ENCODE data around the gene RAVER2. TPM values are rescaled to one million over a fixed set of nuclear protein-coding genes. Genes with fewer than 3 reads are reported as not detected.
"Not testable (repeated sequence)": the region's sequence is repeated elsewhere in the genome, so short reads cannot be mapped to it uniquely, and the experiment has no call there.

The RAVER2 gene
- total and polyA plus RNA-seq, 2 experiments from 2014 or later: 7.8 to 24.6 TPM

- TF ChIP-seq ZNF462 (CRISPR knock-in tag; IDR thresholded peaks at IDR 0.05): no peak
Measured at GRCh38 chr1:64775113-64775512, 30.2 kb downstream of the RAVER2 start (continued).

- H3F3A ChIP-seq (replicated peaks; ENCODE audit: low read depth); H2AFZ ChIP-seq; H3K27ac ChIP-seq (ENCODE audit: low read depth); H3K79me2 ChIP-seq (replicated peaks; ENCODE audit: insufficient read depth); H3K27me3 ChIP-seq (ENCODE audit: insufficient read depth); ATAC-seq; H3K4me3 ChIP-seq; H3K4me1 Mint-ChIP-seq; H3K9me2 ChIP-seq (ENCODE audit: insufficient read depth); DNase-seq (ENCODE audit: low spot score); H4K20me1 ChIP-seq (replicated peaks; ENCODE audit: insufficient read depth); H3K27ac Mint-ChIP-seq; H3K27me3 Mint-ChIP-seq (ENCODE audit: insufficient read depth, low read depth, poor library complexity); H3K4me2 ChIP-seq; H3K4me1 ChIP-seq (ENCODE audit: insufficient read depth); H3K9me3 Mint-ChIP-seq; H3K36me3 ChIP-seq (ENCODE audit: insufficient read depth); H3K4me3 Mint-ChIP-seq: not testable (repeated sequence)
- peaks cover 27% of the 10 kb centered on the region for H3K36me3 Mint-ChIP-seq (ENCODE audit: low read depth)
Measured at GRCh38 chr1:64782044-64782443, 37.2 kb downstream of the RAVER2 start.

- H3K79me2 ChIP-seq (replicated peaks; ENCODE audit: insufficient read depth); H2AFZ ChIP-seq; H3K9me2 ChIP-seq (ENCODE audit: insufficient read depth); H3K4me2 ChIP-seq; ATAC-seq; H4K20me1 ChIP-seq (replicated peaks; ENCODE audit: insufficient read depth); H3K27ac ChIP-seq (ENCODE audit: low read depth); H3F3A ChIP-seq (replicated peaks; ENCODE audit: low read depth); H3K4me1 Mint-ChIP-seq; H3K27me3 ChIP-seq (ENCODE audit: insufficient read depth); H3K4me3 Mint-ChIP-seq; H3K4me3 ChIP-seq; H3K36me3 ChIP-seq (ENCODE audit: insufficient read depth); H3K4me1 ChIP-seq (ENCODE audit: insufficient read depth); H3K27me3 Mint-ChIP-seq (ENCODE audit: insufficient read depth, low read depth, poor library complexity); H3K27ac Mint-ChIP-seq; DNase-seq (ENCODE audit: low spot score); H3K9me3 Mint-ChIP-seq: not testable (repeated sequence)
- peaks cover 33% of the 10 kb centered on the region for H3K36me3 Mint-ChIP-seq (ENCODE audit: low read depth)
Measured at GRCh38 chr1:64782848-64783247, 38.0 kb downstream of the RAVER2 start.

Data from GM23338 (cell line).